Progenitor cell of endocrine pancreas (in vitro differentiated cells): ENCODE measurements around the gene PPP1R8. TPM values are rescaled to one million over a fixed set of nuclear protein-coding genes. Genes with fewer than 3 reads are reported as not detected.

Experiments used
- DNase-seq: peaks from one replicate; pipeline ENCODE4 v3.0.0; 2021; ENCODE audit warnings: low spot score; ENCODE audit not compliant: unreplicated experiment
- H3K27ac Mint-ChIP-seq: 2 replicates; pipeline ENCODE4 v1.8.0; 2021; ENCODE audit warnings: mild to moderate bottlenecking, moderate library complexity, mixed read lengths
- H3K27me3 Mint-ChIP-seq: 2 replicates; pipeline ENCODE4 v1.8.0; 2021; ENCODE audit warnings: mixed read lengths
- H3K36me3 Mint-ChIP-seq: 2 replicates; pipeline ENCODE4 v1.8.0; 2022; ENCODE audit warnings: mixed read lengths; ENCODE audit not compliant: insufficient read depth
- H3K4me1 Mint-ChIP-seq: 2 replicates; pipeline ENCODE4 v1.8.0; 2021; ENCODE audit warnings: low read depth, mixed read lengths
- H3K4me3 Mint-ChIP-seq: 2 replicates; pipeline ENCODE4 v1.8.0; 2021; ENCODE audit warnings: low read depth, mild to moderate bottlenecking, moderate library complexity, mixed read lengths
- H3K9me3 Mint-ChIP-seq: 2 replicates; pipeline ENCODE4 v1.8.0; 2021; ENCODE audit warnings: low read depth, mixed read lengths
- total RNA-seq: library from RNA; stranded (reverse); gene quantifications from 2 replicates; pipeline ENCODE4 v1.2.1, GENCODE V29; 2021
- TF ChIP-seq, protein P1 (sequence below): fragments of 200-600 bp; sonication (generic); IDR thresholded peaks from one replicate; pipeline ENCODE4 v1.5.0; 2021; ENCODE audit warnings: antibody characterized with exemption, mild to moderate bottlenecking; ENCODE audit not compliant: unreplicated experiment

The PPP1R8 gene
- total RNA-seq, 1 donor from 2014 or later: 52.5 TPM

DNA sequence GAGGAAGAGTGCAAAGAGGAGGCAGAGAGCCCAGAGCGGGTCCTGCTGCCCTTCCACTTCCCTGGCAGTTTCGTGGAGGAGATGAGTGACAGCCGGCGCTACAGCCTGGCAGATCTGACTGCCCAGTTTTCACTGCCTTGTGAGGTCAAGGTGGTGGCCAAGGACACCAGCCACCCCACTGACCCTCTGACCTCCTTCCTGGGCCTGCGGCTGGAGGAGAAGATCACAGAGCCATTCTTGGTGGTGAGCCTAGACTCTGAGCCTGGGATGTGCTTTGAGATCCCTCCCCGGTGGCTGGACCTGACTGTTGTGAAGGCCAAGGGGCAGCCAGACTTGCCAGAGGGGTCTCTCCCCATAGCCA lies 51.9 kb downstream of the PPP1R8 start:
- Mint-ChIP-seq H3K27me3 (no peaks in the 10 kb centered on the region), H3K36me3 (no peaks in the 10 kb centered on the region), H3K9me3 (no peaks in the 10 kb centered on the region), H3K4me1 (no peaks in the 10 kb centered on the region), H3K4me3 (no peak overlapping the region), H3K27ac (no peak overlapping the region)
- TF ChIP-seq, protein P1, sequence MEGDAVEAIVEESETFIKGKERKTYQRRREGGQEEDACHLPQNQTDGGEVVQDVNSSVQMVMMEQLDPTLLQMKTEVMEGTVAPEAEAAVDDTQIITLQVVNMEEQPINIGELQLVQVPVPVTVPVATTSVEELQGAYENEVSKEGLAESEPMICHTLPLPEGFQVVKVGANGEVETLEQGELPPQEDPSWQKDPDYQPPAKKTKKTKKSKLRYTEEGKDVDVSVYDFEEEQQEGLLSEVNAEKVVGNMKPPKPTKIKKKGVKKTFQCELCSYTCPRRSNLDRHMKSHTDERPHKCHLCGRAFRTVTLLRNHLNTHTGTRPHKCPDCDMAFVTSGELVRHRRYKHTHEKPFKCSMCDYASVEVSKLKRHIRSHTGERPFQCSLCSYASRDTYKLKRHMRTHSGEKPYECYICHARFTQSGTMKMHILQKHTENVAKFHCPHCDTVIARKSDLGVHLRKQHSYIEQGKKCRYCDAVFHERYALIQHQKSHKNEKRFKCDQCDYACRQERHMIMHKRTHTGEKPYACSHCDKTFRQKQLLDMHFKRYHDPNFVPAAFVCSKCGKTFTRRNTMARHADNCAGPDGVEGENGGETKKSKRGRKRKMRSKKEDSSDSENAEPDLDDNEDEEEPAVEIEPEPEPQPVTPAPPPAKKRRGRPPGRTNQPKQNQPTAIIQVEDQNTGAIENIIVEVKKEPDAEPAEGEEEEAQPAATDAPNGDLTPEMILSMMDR: no peak
- DNase-seq: no peak

DNA sequence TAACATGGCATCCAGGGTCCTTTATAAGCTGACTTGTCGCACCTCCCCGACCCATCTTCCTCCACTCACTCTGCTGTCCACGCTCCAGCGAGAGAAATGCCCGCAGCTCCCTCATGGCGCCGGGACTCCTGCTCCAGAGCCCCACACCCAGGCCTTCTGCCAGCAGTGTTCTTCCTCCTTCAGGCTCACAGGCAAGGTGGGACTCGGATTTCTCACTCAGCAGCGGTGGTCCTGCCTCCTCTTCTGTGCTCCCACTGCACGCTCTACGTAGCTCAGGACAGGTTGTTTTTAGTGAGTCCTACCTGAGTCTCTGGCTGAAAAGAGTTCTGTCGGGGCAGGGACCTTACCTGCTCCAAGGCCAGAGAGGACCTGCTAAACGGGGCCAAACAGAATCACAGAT lies 53.0 kb downstream of the PPP1R8 start:
- H3K9me3 Mint-ChIP-seq: no peaks in the 10 kb centered on the region
- H3K4me1 Mint-ChIP-seq: no peaks in the 10 kb centered on the region
- H3K27ac Mint-ChIP-seq: no peak overlapping the region
- TF ChIP-seq, protein P1: no peak
- H3K27me3 Mint-ChIP-seq: no peaks in the 10 kb centered on the region
- no peak for DNase-seq
- H3K4me3 Mint-ChIP-seq: no peak overlapping the region
- no peaks in the 10 kb centered on the region for H3K36me3 Mint-ChIP-seq

DNA sequence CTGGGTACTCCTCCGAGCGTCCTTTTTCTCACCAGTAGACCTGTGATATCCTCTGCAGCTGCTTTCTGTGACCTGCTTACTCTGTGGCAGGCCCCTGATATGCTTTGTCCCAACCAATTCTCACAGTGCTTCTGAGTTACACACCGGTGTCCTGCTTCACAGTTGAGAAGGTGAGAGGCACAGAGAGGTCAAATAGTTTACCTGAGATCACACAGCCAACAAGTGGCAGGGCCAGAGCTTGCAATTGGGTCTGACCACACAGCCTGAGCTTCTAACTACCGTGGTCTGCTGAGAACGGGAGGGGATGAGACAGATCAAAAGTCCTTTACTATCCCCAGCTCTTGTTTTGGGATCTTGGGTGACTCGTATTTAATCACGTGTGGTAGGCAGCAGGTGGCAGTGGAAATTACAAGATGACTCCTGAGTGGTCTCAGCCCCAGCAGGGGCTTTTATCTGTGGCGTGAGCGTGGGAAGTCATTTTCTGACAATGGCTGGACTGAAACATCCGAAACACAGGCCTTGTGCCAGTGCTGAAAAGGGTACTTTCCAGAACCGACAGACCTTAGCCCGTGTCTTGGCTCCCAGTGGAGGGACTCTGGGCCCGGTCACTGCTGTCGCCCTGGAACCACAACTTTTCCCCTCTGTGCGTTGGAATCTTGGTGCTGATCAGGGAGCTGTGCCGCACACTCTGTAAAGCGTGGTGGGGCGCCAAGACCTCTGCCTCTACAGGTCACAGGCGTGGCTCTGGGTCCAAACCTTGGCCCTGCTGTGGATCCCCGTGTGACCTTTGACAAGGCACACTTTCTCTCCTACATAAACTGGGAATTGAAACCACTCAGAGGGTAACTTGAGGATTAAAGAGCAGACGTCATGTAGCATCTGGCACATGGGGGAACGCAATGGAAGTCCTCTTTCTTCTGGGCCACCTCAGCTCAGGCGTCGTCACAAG lies 53.7 kb downstream of the PPP1R8 start:
- DNase-seq: no peak
- no peaks in the 10 kb centered on the region for H3K36me3 Mint-ChIP-seq
- H3K9me3 Mint-ChIP-seq: no peaks in the 10 kb centered on the region
- peak overlapping the region; percentile 57 for H3K27ac Mint-ChIP-seq
- H3K4me1 Mint-ChIP-seq: no peaks in the 10 kb centered on the region
- TF ChIP-seq, protein P1: no peak
- no peaks in the 10 kb centered on the region for H3K27me3 Mint-ChIP-seq
- no peak overlapping the region for H3K4me3 Mint-ChIP-seq

DNA sequence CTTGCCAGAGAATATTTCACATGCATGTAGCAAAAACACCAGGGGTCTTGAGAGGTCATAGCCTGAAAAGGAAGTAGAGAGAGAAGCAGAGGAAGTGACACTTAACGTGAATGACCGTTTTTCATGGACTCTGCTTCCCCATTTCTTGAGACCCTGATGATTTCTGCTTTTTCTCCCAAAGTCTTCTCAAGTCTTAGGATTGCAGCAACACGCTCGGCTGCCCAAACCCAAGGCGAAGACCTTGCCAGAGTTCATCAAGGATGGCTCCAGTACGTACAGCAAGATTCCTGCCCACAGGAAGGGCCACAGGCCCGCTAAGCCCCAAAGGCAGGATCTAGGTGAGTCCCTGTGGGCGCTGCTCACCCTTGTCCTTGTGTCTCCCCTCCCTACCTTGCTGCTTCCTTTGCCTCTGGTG lies 54.5 kb downstream of the PPP1R8 start:
- H3K4me1 Mint-ChIP-seq: no peaks in the 10 kb centered on the region
- H3K27me3 Mint-ChIP-seq: no peaks in the 10 kb centered on the region
- peak overlapping the region; percentile 57 for H3K27ac Mint-ChIP-seq
- no peaks in the 10 kb centered on the region for H3K9me3 Mint-ChIP-seq
- no peak for DNase-seq
- no peaks in the 10 kb centered on the region for H3K36me3 Mint-ChIP-seq
- no peak overlapping the region for H3K4me3 Mint-ChIP-seq
- TF ChIP-seq, protein P1: no peak

DNA sequence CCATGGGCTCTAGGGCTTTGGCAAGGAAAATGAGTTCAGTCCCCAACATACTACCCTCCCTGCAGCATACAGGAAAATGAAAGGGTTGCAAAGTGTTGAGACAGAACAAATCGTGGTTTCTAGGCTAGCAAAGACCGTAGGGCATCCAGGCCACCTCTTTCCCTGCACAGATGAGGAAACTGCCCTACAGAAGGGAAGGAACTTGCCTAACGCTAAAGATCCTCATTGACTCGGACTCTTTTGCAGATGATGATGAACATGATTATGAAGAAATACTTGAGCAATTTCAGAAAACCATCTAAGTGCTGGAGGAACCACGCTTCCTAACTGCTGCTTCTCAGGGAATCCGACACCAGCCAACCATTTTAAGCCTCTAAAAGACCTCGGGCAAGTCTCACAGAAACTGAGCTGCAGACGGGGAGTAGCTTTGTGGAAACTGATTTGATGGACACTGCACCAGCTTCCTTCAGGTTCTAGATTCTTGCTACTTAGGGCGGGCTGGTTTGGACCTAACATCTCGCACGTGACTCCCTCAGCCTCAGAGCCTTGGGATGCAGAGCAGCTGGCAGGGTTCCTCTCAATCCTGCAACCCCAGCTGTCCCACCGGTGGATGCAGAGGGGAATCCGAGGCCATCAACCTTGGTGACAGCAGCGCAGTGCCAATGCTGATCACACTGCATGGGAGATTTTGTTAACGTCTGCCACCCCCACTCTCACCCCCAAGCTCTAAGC lies 55.2 kb downstream of the PPP1R8 start:
- H3K9me3 Mint-ChIP-seq: no peaks in the 10 kb centered on the region
- no peaks in the 10 kb centered on the region for H3K4me1 Mint-ChIP-seq
- H3K27ac Mint-ChIP-seq: no peak overlapping the region
- H3K27me3 Mint-ChIP-seq: no peaks in the 10 kb centered on the region
- H3K36me3 Mint-ChIP-seq: peaks cover 3% of the 10 kb centered on the region
- no peak overlapping the region for H3K4me3 Mint-ChIP-seq
- TF ChIP-seq, protein P1: no peak
- DNase-seq: no peak
